ENCODE measurements around the gene TFPI2.

TFPI2 gene

DNA sequence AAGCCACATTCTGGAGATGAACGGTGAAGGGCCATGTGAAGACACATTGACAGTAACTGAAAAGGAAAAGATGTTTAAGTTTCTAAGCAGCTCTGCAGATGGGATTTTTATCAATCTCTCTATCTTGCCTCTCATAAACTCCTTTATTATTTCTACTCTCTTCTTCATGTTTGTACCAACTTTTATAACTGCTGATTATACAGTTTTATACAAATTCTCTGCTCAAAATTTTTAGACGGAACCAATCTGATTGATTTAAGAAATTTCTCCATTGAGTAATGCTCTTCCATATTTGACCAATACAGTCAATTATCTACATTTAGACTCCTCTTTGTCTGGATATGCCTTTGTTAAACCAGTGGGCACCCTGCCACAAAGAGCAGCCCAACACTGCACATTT is 31.7 kb downstream of the TFPI2 start:
- DNase-seq (ENCODE audit: low spot score): no peak

- DNase-seq (ENCODE audit: low spot score): no peak
Observed at GRCh38 chr7:93856323-93856722, 34.2 kb downstream of the TFPI2 start.

DNA sequence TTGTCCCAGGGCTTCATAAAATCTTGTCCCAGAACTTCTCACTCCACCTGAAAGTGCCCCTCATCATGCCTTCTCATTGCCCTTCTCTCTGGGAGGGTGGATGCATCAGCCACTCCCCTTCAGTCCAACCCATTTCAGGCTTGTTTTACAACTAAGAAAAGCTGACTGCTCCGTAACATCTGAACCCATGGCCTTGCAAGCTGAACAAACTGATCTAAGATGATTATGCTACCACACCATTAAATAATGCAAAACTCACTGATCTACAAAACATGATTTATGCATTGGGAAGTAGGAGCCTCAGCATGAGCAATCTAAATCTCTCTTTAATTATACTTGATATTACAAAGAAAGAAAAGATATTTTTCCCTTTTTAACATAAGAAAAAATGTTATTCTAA is 34.8 kb downstream of the TFPI2 start:
- no peak for DNase-seq (ENCODE audit: low spot score)

GRCh38 chr7:93854480-93854879 is 36.1 kb downstream of the TFPI2 start:
- no peak for DNase-seq (ENCODE audit: low spot score)

DNA sequence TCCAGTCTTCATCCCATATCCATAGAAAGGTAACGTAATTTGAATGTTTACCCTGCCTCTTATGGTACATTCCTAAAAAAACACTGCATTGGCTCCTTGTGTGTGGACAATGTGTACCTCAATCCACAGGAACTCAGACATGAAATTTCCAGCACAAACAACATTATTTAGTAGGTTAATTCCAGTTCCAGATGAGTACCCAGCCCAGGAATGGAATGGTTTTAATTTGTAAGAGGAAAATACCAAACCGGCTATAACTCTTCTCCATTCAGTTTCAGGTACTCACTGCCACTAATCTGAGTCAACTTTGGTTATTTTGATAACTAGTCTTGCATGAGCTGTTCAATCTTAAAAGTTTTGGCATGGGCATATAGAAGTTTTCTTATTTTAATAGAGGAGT is 39.0 kb downstream of the TFPI2 start:
- DNase-seq (ENCODE audit: low spot score): no peak

- no peak for DNase-seq (ENCODE audit: low spot score)
Observed at GRCh38 chr7:93843260-93843659, 47.3 kb downstream of the TFPI2 start.

DNA sequence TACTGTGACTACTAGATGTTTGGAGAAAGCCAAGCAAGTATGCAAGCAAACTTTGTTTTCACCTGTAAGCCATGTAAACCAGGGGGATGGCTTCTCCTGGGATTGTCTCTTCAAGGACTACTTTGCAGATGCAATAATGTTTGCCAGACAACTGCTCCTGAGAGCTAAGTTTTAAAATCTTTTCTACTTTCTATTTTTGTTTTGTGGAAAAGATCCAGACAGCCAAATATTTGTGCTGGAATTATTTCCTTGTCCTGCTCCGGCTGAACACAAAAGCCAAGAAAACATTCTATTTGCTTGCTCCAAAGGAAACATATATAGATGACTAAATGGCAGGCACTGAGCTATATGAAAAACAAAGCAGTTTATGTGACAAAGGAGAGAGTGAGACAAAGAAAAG is 51.6 kb downstream of the TFPI2 start:
- DNase-seq (ENCODE audit: low spot score): no peak

GRCh38 chr7:93837245-93837644 is 53.3 kb downstream of the TFPI2 start:
- DNase-seq (ENCODE audit: low spot score): no peak

DNA sequence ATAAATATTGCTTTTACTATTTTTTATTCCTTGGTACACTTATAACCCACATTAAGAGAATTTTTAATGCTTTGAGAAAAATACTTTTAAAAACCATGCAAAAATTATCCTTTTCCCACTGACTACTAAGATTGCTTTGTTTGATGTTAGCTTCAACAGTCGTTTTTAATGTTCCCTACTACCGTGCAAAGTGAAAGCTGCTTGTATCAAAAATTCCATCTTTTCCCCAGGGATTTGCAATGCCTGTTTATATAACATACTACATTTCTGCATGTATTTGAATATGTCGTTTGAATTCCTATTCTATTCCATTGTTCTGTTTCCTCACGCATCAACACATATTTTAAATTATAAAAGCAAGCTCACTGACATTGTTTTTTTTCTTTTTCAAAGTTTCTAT is 54.4 kb downstream of the TFPI2 start:
- no peak for DNase-seq (ENCODE audit: low spot score)

- no peak for DNase-seq (ENCODE audit: low spot score)
Observed at GRCh38 chr7:93835702-93836101, 54.9 kb downstream of the TFPI2 start.
